ENCODE data around the gene TMEM8B.

Gene TMEM8B

DNA sequence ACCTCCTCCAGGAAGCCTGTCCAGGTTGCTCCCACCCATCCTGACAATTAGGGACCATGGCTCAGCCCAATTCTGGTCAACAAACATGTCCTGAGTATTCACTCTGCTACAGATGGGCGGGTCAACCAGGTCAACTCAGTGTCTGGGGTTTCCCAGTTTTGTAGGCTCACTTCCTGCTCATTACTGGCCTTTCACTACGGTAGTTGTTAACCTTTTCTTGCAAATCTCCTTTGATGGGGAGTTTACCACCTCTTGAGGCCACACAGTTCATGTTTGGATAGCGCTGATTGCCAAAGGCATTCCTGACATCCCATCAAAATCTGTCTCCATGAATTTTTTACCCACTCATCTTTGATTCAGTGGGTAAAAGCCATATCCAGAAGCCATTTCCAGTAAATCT is 13.8 kb downstream of the TMEM8B start:
- H2BK12ac ChIP-seq (ENCODE audit: low read length), result no peak overlapping the region
- no peak overlapping the region for H3K18ac ChIP-seq (ENCODE audit: low read length)
- no peak for DNase-seq (ENCODE audit: low spot score)
- no peak overlapping the region for H3K14ac ChIP-seq (ENCODE audit: low read length)
- no peak overlapping the region for H3K27ac ChIP-seq (replicated peaks; ENCODE audit: low read length)
- no peak overlapping the region for H4K91ac ChIP-seq (ENCODE audit: low read depth, low read length, poor library complexity)
- H2BK5ac ChIP-seq (ENCODE audit: low read length), result no peak overlapping the region
- no CpG with 5 or more reads among the region's 3 CpGs for WGBS, 2 donors (ENCODE audit: extremely low coverage in 2 of 2, insufficient read length in 2 of 2, insufficient replicate concordance in 1 of 2)
- no peak overlapping the region for H3K4me3 ChIP-seq (ENCODE audit: low read length in 2 of 2)
- H2AFZ ChIP-seq (ENCODE audit: low read length), result no peak overlapping the region
- H3K4me2 ChIP-seq (ENCODE audit: insufficient read depth, low read length, poor library complexity, severe bottlenecking), result no peak overlapping the region
- no peak overlapping the region for H4K8ac ChIP-seq (ENCODE audit: low read depth, low read length)
- no peak overlapping the region for H3K4ac ChIP-seq (ENCODE audit: low read length)
- no peak overlapping the region for H2BK120ac ChIP-seq (ENCODE audit: low read depth, low read length)
- H3K9ac ChIP-seq (ENCODE audit: low read depth, low read length, poor library complexity), result no peak overlapping the region
- H3K36me3 ChIP-seq (replicated peaks in 1 of 2; ENCODE audit: control insufficient read depth in 2 of 2, insufficient read depth in 2 of 2, low read length in 2 of 2), result peaks cover 9 to 36% of the 10 kb centered on the region in 2 donors
- no peak overlapping the region for H2AK5ac ChIP-seq (ENCODE audit: low read depth, low read length)
- H3K27me3 ChIP-seq (ENCODE audit: control insufficient read depth in 3 of 3, insufficient read depth in 3 of 3, low read depth in 1 of 3, low read length in 3 of 3), result peaks cover 0 to 21% (median 0%) of the 10 kb centered on the region in 3 experiments
- peaks cover 0 to 1% of the 10 kb centered on the region in 2 donors for H3K9me3 ChIP-seq (replicated peaks in 1 of 2; ENCODE audit: control insufficient read depth in 2 of 2, insufficient read depth in 1 of 2, low read depth in 1 of 2, low read length in 2 of 2)
- no peak overlapping the region for H2BK15ac ChIP-seq (ENCODE audit: low read length)
- H3K23ac ChIP-seq (ENCODE audit: low read depth, low read length, poor library complexity), result no peak overlapping the region
- peaks cover 0 to 10% of the 10 kb centered on the region in 2 donors for H3K4me1 ChIP-seq (ENCODE audit: control insufficient read depth in 2 of 2, insufficient read depth in 1 of 2, low read depth in 1 of 2, low read length in 2 of 2)
- H3K79me1 ChIP-seq (ENCODE audit: low read depth, low read length), result no peaks in the 10 kb centered on the region

DNA sequence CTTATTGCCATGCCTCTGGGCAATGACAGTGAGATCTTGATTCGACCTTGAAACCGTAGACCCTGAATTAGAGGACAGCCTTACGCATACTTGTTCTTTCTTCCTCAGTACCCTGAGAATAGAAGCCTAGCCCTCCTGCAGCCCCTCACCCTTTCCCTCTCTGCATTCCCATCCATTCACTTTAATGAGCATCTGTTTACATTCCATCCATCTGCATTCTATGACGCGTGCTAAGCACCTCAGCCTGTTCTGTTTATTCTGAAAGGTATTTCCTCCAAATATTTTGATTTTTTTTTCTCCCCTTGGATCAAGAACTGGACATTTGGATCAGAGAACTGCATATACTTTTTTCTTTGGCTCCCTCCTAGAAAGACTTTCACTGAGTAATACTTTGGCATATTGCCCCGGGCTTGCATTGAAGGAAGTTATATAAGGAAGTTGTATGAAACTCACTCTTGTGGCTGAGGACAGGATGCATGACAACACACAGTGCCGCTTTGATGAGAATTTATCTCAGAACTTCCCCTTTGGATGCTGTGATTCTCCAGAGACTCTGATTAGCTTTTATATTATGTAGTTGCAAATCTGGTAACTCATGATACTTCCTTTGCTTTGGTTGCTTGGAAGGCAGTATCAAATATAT is 15.7 kb downstream of the TMEM8B start:
- no peak overlapping the region for H2AK5ac ChIP-seq (ENCODE audit: low read depth, low read length)
- no peak overlapping the region for H3K23ac ChIP-seq (ENCODE audit: low read depth, low read length, poor library complexity)
- H3K27me3 ChIP-seq (ENCODE audit: control insufficient read depth in 3 of 3, insufficient read depth in 3 of 3, low read depth in 1 of 3, low read length in 3 of 3), result peaks cover 0 to 21% (median 0%) of the 10 kb centered on the region in 3 experiments
- H3K9me3 ChIP-seq (replicated peaks in 1 of 2; ENCODE audit: control insufficient read depth in 2 of 2, insufficient read depth in 1 of 2, low read depth in 1 of 2, low read length in 2 of 2), result peaks cover 0 to 1% of the 10 kb centered on the region in 2 donors
- H2BK15ac ChIP-seq (ENCODE audit: low read length), result no peak overlapping the region
- no peak overlapping the region for H3K9ac ChIP-seq (ENCODE audit: low read depth, low read length, poor library complexity)
- H2AFZ ChIP-seq (ENCODE audit: low read length), result no peak overlapping the region
- H3K4ac ChIP-seq (ENCODE audit: low read length), result no peak overlapping the region
- no peak overlapping the region for H3K18ac ChIP-seq (ENCODE audit: low read length)
- WGBS, 2 donors (ENCODE audit: extremely low coverage in 2 of 2, insufficient read length in 2 of 2, insufficient replicate concordance in 1 of 2), result no CpG with 5 or more reads among the region's 7 CpGs
- no peak overlapping the region for H4K91ac ChIP-seq (ENCODE audit: low read depth, low read length, poor library complexity)
- H2BK12ac ChIP-seq (ENCODE audit: low read length), result no peak overlapping the region
- no peaks in the 10 kb centered on the region for H3K79me1 ChIP-seq (ENCODE audit: low read depth, low read length)
- no peak overlapping the region for H2BK120ac ChIP-seq (ENCODE audit: low read depth, low read length)
- H3K27ac ChIP-seq (replicated peaks; ENCODE audit: low read length), result no peak overlapping the region
- H3K4me2 ChIP-seq (ENCODE audit: insufficient read depth, low read length, poor library complexity, severe bottlenecking), result no peak overlapping the region
- peaks cover 9 to 52% of the 10 kb centered on the region in 2 donors for H3K36me3 ChIP-seq (replicated peaks in 1 of 2; ENCODE audit: control insufficient read depth in 2 of 2, insufficient read depth in 2 of 2, low read length in 2 of 2)
- H3K4me3 ChIP-seq (ENCODE audit: low read length in 2 of 2), result no peak overlapping the region
- peaks cover 0 to 10% of the 10 kb centered on the region in 2 donors for H3K4me1 ChIP-seq (ENCODE audit: control insufficient read depth in 2 of 2, insufficient read depth in 1 of 2, low read depth in 1 of 2, low read length in 2 of 2)
- H4K8ac ChIP-seq (ENCODE audit: low read depth, low read length), result no peak overlapping the region
- DNase-seq (ENCODE audit: low spot score), result no peak
- H2BK5ac ChIP-seq (ENCODE audit: low read length), result no peak overlapping the region
- H3K14ac ChIP-seq (ENCODE audit: low read length), result no peak overlapping the region

- H2BK12ac ChIP-seq (ENCODE audit: low read length), result no peak overlapping the region
- H3K9me3 ChIP-seq (replicated peaks in 1 of 2; ENCODE audit: control insufficient read depth in 2 of 2, insufficient read depth in 1 of 2, low read depth in 1 of 2, low read length in 2 of 2), result peaks cover 0 to 1% of the 10 kb centered on the region in 2 donors
- H3K14ac ChIP-seq (ENCODE audit: low read length), result peak overlapping the region; percentile 91
- H3K27ac ChIP-seq (replicated peaks; ENCODE audit: low read length), result no peak overlapping the region
- peaks cover 0 to 21% (median 0%) of the 10 kb centered on the region in 3 experiments for H3K27me3 ChIP-seq (ENCODE audit: control insufficient read depth in 3 of 3, insufficient read depth in 3 of 3, low read depth in 1 of 3, low read length in 3 of 3)
- H4K91ac ChIP-seq (ENCODE audit: low read depth, low read length, poor library complexity), result no peak overlapping the region
- no peak overlapping the region for H2BK15ac ChIP-seq (ENCODE audit: low read length)
- no peak for DNase-seq (ENCODE audit: low spot score)
- no peak overlapping the region for H2AK5ac ChIP-seq (ENCODE audit: low read depth, low read length)
- H4K8ac ChIP-seq (ENCODE audit: low read depth, low read length), result no peak overlapping the region
- H3K79me1 ChIP-seq (ENCODE audit: low read depth, low read length), result no peaks in the 10 kb centered on the region
- peak overlapping the region in 1 of 2 donors; percentile 65 for H3K4me3 ChIP-seq (ENCODE audit: low read length in 2 of 2)
- H3K4ac ChIP-seq (ENCODE audit: low read length), result no peak overlapping the region
- no peak overlapping the region for H2AFZ ChIP-seq (ENCODE audit: low read length)
- peaks cover 9 to 56% of the 10 kb centered on the region in 2 donors for H3K36me3 ChIP-seq (replicated peaks in 1 of 2; ENCODE audit: control insufficient read depth in 2 of 2, insufficient read depth in 2 of 2, low read length in 2 of 2)
- peak overlapping the region; percentile 74 for H3K9ac ChIP-seq (ENCODE audit: low read depth, low read length, poor library complexity)
- H2BK5ac ChIP-seq (ENCODE audit: low read length), result peak overlapping the region; percentile 42
- no peak overlapping the region for H2BK120ac ChIP-seq (ENCODE audit: low read depth, low read length)
- peak overlapping the region; percentile 66 for H3K18ac ChIP-seq (ENCODE audit: low read length)
- WGBS, 2 donors (ENCODE audit: extremely low coverage in 2 of 2, insufficient read length in 2 of 2, insufficient replicate concordance in 1 of 2), result no CpG with 5 or more reads among the region's 53 CpGs
- peak overlapping the region; percentile 82 for H3K23ac ChIP-seq (ENCODE audit: low read depth, low read length, poor library complexity)
- H3K4me2 ChIP-seq (ENCODE audit: insufficient read depth, low read length, poor library complexity, severe bottlenecking), result peak overlapping the region; percentile 45
- H3K4me1 ChIP-seq (ENCODE audit: control insufficient read depth in 2 of 2, insufficient read depth in 1 of 2, low read depth in 1 of 2, low read length in 2 of 2), result peaks cover 0 to 10% of the 10 kb centered on the region in 2 donors
Observed at GRCh38 chr9:35845824-35846771, 17.1 kb downstream of the TMEM8B start.
